ENCODE results near the gene TRMT44. TPM values are rescaled to one million over a fixed set of nuclear protein-coding genes. Genes with fewer than 3 reads are reported as not detected.

The TRMT44 gene
- total and polyA plus RNA-seq, 2 of the 4 experiments (the other 2 are of a cell fraction) = 7.3 to 8.1 TPM

- no peak overlapping the region for H2BK20ac ChIP-seq (ENCODE audit: low read depth, low read length)
- no peak overlapping the region for H3K4me3 ChIP-seq (ENCODE audit: insufficient read depth, low read depth, low read length)
- no peak for DNase-seq
- BruUV-seq (replicated peaks) = no TSS peak
- in situ Hi-C loops (cut with MboI; ENCODE audit: low sequenced_read_pairs) = no loop called here
- H2BK120ac ChIP-seq (ENCODE audit: low read depth, low read length) = no peak overlapping the region
- H3K27ac ChIP-seq (ENCODE audit: insufficient read depth, low read length) = no peak overlapping the region
- no peak overlapping the region for H3K9ac ChIP-seq (ENCODE audit: low read depth, low read length)
- H2AK5ac ChIP-seq (ENCODE audit: low read depth, low read length) = no peak overlapping the region
- peaks cover 7% of the 10 kb centered on the region; the same call in 1 of the 2 replicates for H3K9me3 ChIP-seq (ENCODE audit: control insufficient read depth, insufficient read depth, low read length)
- 60% methylated on average over 1 of the region's 3 CpGs; no CpG with 5 or more reads in 1 of the 2 experiments for WGBS, 2 experiments (ENCODE audit: extremely low coverage in 2 of 2, insufficient read length in 1 of 2)
- H3K79me1 ChIP-seq (ENCODE audit: low read depth in 1 of 2, low read length in 2 of 2) = no peaks in the 10 kb centered on the region
- intact Hi-C loops (cut with micrococcal nuclease) = no loop called here
- no peak for ATAC-seq (ENCODE audit: low read depth)
- no peak for TF ChIP-seq MAZ (IDR thresholded peaks at IDR 0.05; ENCODE audit: borderline replicate concordance, low read depth, low read length)
- TF ChIP-seq NFE2L2 (IDR thresholded peaks at IDR 0.05; ENCODE audit: low read depth, low read length) = no peak
- TF ChIP-seq RAD21 (IDR thresholded peaks at IDR 0.05; ENCODE audit: low read length) = no peak
- TF ChIP-seq CHD1 (IDR thresholded peaks at IDR 0.05; ENCODE audit: low read depth, low read length) = no peak
- no peak for TF ChIP-seq RCOR1 (IDR thresholded peaks at IDR 0.05; ENCODE audit: insufficient replicate concordance, low read length)
- TF ChIP-seq, protein P1, sequence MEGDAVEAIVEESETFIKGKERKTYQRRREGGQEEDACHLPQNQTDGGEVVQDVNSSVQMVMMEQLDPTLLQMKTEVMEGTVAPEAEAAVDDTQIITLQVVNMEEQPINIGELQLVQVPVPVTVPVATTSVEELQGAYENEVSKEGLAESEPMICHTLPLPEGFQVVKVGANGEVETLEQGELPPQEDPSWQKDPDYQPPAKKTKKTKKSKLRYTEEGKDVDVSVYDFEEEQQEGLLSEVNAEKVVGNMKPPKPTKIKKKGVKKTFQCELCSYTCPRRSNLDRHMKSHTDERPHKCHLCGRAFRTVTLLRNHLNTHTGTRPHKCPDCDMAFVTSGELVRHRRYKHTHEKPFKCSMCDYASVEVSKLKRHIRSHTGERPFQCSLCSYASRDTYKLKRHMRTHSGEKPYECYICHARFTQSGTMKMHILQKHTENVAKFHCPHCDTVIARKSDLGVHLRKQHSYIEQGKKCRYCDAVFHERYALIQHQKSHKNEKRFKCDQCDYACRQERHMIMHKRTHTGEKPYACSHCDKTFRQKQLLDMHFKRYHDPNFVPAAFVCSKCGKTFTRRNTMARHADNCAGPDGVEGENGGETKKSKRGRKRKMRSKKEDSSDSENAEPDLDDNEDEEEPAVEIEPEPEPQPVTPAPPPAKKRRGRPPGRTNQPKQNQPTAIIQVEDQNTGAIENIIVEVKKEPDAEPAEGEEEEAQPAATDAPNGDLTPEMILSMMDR (conservative IDR thresholded peaks at IDR 0.05; ENCODE audit: low read depth, low read length) = no peak
- TF ChIP-seq MAFK (IDR thresholded peaks at IDR 0.05; ENCODE audit: low read depth, low read length) = no peak
- TF ChIP-seq BHLHE40 (IDR thresholded peaks at IDR 0.05; ENCODE audit: low read depth, low read length) = no peak
- TF ChIP-seq FOS (IDR thresholded peaks at IDR 0.05; ENCODE audit: low read depth, low read length) = no peak
- no peak for TF ChIP-seq POLR2A (IDR thresholded peaks at IDR 0.05; ENCODE audit: low read depth, low read length)
- no peaks in the 10 kb centered on the region for H4K20me1 ChIP-seq (ENCODE audit: insufficient read depth, low read length)
- H3K23ac ChIP-seq (ENCODE audit: low read depth, low read length) = no peak overlapping the region
- ChIA-PET POLR2A (ENCODE audit: unreplicated experiment) (no interaction called here), CTCF (interaction anchor here (1.2 kb wide), 1 partner anchor 26 kb away, joined by 3 read pairs; no protein-coding TSS in a partner anchor)
- H3K4me2 ChIP-seq (ENCODE audit: low read depth, low read length) = no peak overlapping the region
- no peak overlapping the region for H4K91ac ChIP-seq (ENCODE audit: insufficient read depth, low read depth, low read length)
- no peak overlapping the region for H4K8ac ChIP-seq (ENCODE audit: low read depth in 2 of 2, low read length in 2 of 2)
- H3K27me3 ChIP-seq (ENCODE audit: control insufficient read depth, insufficient read depth, low read length) = peaks cover 3% of the 10 kb centered on the region
- no peaks in the 10 kb centered on the region for H3K4me1 ChIP-seq (ENCODE audit: control insufficient read depth, insufficient read depth, low read length)
- H2AK9ac ChIP-seq (replicated peaks; ENCODE audit: low read depth, low read length, poor library complexity) = no peak overlapping the region
- dilution Hi-C loops (cut with HindIII; ENCODE audit: low sequenced_read_pairs, unreplicated experiment) = no loop called here
- H3K4ac ChIP-seq (ENCODE audit: low read depth, low read length) = no peak overlapping the region
- H4K5ac ChIP-seq (ENCODE audit: low read depth, low read length) = no peak overlapping the region
- H3K36me3 ChIP-seq (ENCODE audit: control insufficient read depth, insufficient read depth, low read length) = no peaks in the 10 kb centered on the region
- H3K9me1 ChIP-seq (ENCODE audit: insufficient read depth, low read length) = no peaks in the 10 kb centered on the region
- no peak overlapping the region for H3K14ac ChIP-seq (replicated peaks; ENCODE audit: low read depth, low read length)
- H2BK5ac ChIP-seq (ENCODE audit: low read depth, low read length, poor library complexity, severe bottlenecking) = no peak overlapping the region
- no peak overlapping the region for H2BK15ac ChIP-seq (ENCODE audit: low read depth, low read length)
- H2AFZ ChIP-seq (replicated peaks; ENCODE audit: low read length, poor library complexity) = no peak overlapping the region
- H3K18ac ChIP-seq (ENCODE audit: low read depth, low read length) = no peak overlapping the region
- no peak overlapping the region for H3K56ac ChIP-seq (ENCODE audit: extremely low read depth, insufficient read depth, low read length)
These were observed 53.6 kb downstream of the TRMT44 start for GRCh38 chr4:8494218-8494617.
